Nephron (organoid): ENCODE results near the gene CDH16.
A peak's percentile ranks its signal among the peaks of the same experiment; 100 is the strongest.

Experiments used
- H3K27ac Mint-ChIP-seq, 3 experiments: 2 replicates each; pipeline ENCODE4 v1.8.0; 2020; ENCODE audit warnings: mixed read lengths in 3 of 3, mild to moderate bottlenecking in 2 of 3, moderate library complexity in 1 of 3
- H3K27me3 Mint-ChIP-seq: 2 replicates; pipeline ENCODE4 v1.8.0; 2021; ENCODE audit warnings: low read depth, mild to moderate bottlenecking, moderate library complexity, mixed read lengths
- H3K36me3 Mint-ChIP-seq: 2 replicates; pipeline ENCODE4 v1.8.0; 2020; ENCODE audit warnings: low read depth, mixed read lengths
- H3K4me1 Mint-ChIP-seq: 2 replicates; pipeline ENCODE4 v1.8.0; 2020; ENCODE audit warnings: mixed read lengths
- H3K4me3 Mint-ChIP-seq, 3 experiments: 2 replicates each; pipeline ENCODE4 v1.8.0; 2020; ENCODE audit warnings: mild to moderate bottlenecking in 3 of 3, mixed read lengths in 3 of 3, moderate library complexity in 2 of 3
- H3K9me3 Mint-ChIP-seq: 2 replicates; pipeline ENCODE4 v1.8.0; 2020; ENCODE audit warnings: mixed read lengths
- TF ChIP-seq, protein P1 (sequence below), 3 experiments: fragments of 200-600 bp; sonication (generic); IDR thresholded peaks; one replicate each; pipeline ENCODE4 v1.5.0; 2021; ENCODE audit warnings: antibody characterized with exemption in 3 of 3; ENCODE audit not compliant: unreplicated experiment in 3 of 3

CDH16 gene

GRCh38 chr16:66881964-66882508 is 36.6 kb downstream of the CDH16 start:
- TF ChIP-seq, protein P1, sequence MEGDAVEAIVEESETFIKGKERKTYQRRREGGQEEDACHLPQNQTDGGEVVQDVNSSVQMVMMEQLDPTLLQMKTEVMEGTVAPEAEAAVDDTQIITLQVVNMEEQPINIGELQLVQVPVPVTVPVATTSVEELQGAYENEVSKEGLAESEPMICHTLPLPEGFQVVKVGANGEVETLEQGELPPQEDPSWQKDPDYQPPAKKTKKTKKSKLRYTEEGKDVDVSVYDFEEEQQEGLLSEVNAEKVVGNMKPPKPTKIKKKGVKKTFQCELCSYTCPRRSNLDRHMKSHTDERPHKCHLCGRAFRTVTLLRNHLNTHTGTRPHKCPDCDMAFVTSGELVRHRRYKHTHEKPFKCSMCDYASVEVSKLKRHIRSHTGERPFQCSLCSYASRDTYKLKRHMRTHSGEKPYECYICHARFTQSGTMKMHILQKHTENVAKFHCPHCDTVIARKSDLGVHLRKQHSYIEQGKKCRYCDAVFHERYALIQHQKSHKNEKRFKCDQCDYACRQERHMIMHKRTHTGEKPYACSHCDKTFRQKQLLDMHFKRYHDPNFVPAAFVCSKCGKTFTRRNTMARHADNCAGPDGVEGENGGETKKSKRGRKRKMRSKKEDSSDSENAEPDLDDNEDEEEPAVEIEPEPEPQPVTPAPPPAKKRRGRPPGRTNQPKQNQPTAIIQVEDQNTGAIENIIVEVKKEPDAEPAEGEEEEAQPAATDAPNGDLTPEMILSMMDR (IDR thresholded peaks at IDR 0.05; ENCODE audit: unreplicated experiment in 3 of 3): no peak
- H3K36me3 Mint-ChIP-seq: peaks cover 18% of the 10 kb centered on the region
- H3K9me3 Mint-ChIP-seq: no peaks in the 10 kb centered on the region
- peak overlapping the region; percentile 31 to 74 (median 69) for H3K4me3 Mint-ChIP-seq
- peaks cover 11% of the 10 kb centered on the region for H3K4me1 Mint-ChIP-seq
- no peak overlapping the region for H3K27ac Mint-ChIP-seq
- H3K27me3 Mint-ChIP-seq: peaks cover 15% of the 10 kb centered on the region

DNA sequence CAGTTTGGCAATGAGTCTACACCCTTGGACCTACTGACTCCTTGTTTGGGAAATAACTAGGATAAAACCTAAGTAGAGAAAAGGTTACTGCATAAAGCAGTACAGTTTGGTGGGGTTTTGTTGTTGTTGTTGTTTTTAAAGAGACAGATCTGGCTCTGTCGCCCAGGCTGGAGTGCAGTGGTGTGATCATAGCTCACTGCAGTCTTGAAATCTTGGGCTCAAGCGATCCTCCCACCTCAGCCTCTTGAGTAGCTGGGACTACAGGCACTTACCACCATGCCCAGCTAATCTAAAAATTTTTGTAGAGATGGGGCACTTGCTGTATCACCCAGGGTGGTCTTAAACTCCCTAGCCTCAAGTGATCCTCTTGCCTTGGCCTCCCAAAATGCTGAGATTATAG is 37.1 kb downstream of the CDH16 start:
- H3K9me3 Mint-ChIP-seq: no peaks in the 10 kb centered on the region
- H3K27me3 Mint-ChIP-seq: peaks cover 15% of the 10 kb centered on the region
- peaks cover 14% of the 10 kb centered on the region for H3K36me3 Mint-ChIP-seq
- peaks cover 11% of the 10 kb centered on the region for H3K4me1 Mint-ChIP-seq
- peak overlapping the region; percentile 69 to 100 (median 74) for H3K4me3 Mint-ChIP-seq
- no peak overlapping the region for H3K27ac Mint-ChIP-seq
- TF ChIP-seq, protein P1 (IDR thresholded peaks at IDR 0.05; ENCODE audit: unreplicated experiment in 3 of 3): no peak

GRCh38 chr16:66881014-66881417 is 37.7 kb downstream of the CDH16 start:
- H3K4me1 Mint-ChIP-seq: peaks cover 11% of the 10 kb centered on the region

GRCh38 chr16:66880288-66881013 is 38.2 kb downstream of the CDH16 start, which contains the start of gene PDP2:
TSS of gene PDP2 (plus strand) at chr16:66880515. CDS start at chr16:66884285, 3,770 bp downstream.
- Mint-ChIP-seq H3K27me3 (peaks cover 15% of the 10 kb centered on the region), H3K4me3 (peak within 1 kb of the TSS; percentile 99 to 100 (median 99)), H3K27ac (peak within 1 kb of the TSS in 2 of 3 experiments; percentile 14 to 88), H3K36me3 (peaks cover 9% of the 10 kb centered on the region), H3K4me1 (peaks cover 11% of the 10 kb centered on the region), H3K9me3 (no peaks in the 10 kb centered on the region)
- TF ChIP-seq, protein P1 (IDR thresholded peaks at IDR 0.05; ENCODE audit: unreplicated experiment in 3 of 3): no peak

More at GRCh38 chr16:66881014-66881417, 37.7 kb downstream of the CDH16 start:
- peaks cover 14% of the 10 kb centered on the region for H3K36me3 Mint-ChIP-seq
- peak overlapping the region; percentile 74 to 100 (median 99) for H3K4me3 Mint-ChIP-seq
- TF ChIP-seq, protein P1 (IDR thresholded peaks at IDR 0.05; ENCODE audit: unreplicated experiment in 3 of 3): no peak
- H3K9me3 Mint-ChIP-seq: no peaks in the 10 kb centered on the region
- H3K27ac Mint-ChIP-seq: no peak overlapping the region
- peaks cover 15% of the 10 kb centered on the region for H3K27me3 Mint-ChIP-seq

DNA sequence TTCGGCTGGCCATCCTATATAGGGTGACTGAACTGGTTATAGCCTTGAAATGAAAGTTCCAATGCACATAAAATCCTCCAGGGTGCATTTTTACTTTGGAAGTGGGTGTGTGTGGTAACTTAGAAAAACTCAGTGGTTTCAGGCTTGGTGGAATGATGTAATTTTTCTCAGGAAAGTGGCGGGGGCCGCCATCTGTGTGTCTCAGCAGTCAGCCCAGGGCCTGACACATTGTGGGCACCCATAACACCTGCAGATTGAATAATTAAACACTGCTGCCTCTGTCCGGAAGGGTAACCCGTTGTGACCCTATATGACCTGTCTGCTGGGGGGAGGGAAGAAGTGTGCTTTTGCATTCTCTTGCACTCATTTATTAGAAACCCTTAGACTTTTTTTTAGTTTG is 40.6 kb downstream of the CDH16 start:
- TF ChIP-seq, protein P1 (IDR thresholded peaks at IDR 0.05; ENCODE audit: unreplicated experiment in 3 of 3): no peak
- Mint-ChIP-seq H3K4me3 (peak overlapping the region; percentile 46 to 65 (median 61)), H3K27ac (peak overlapping the region in 1 of 3 experiments; percentile 85), H3K36me3 (no peaks in the 10 kb centered on the region), H3K27me3 (peaks cover 15% of the 10 kb centered on the region), H3K4me1 (peaks cover 21% of the 10 kb centered on the region), H3K9me3 (no peaks in the 10 kb centered on the region)
